ENCODE data around the gene SLC2A11.

Gene SLC2A11, protein sequence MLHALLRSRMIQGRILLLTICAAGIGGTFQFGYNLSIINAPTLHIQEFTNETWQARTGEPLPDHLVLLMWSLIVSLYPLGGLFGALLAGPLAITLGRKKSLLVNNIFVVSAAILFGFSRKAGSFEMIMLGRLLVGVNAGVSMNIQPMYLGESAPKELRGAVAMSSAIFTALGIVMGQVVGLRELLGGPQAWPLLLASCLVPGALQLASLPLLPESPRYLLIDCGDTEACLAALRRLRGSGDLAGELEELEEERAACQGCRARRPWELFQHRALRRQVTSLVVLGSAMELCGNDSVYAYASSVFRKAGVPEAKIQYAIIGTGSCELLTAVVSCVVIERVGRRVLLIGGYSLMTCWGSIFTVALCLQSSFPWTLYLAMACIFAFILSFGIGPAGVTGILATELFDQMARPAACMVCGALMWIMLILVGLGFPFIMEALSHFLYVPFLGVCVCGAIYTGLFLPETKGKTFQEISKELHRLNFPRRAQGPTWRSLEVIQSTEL

DNA sequence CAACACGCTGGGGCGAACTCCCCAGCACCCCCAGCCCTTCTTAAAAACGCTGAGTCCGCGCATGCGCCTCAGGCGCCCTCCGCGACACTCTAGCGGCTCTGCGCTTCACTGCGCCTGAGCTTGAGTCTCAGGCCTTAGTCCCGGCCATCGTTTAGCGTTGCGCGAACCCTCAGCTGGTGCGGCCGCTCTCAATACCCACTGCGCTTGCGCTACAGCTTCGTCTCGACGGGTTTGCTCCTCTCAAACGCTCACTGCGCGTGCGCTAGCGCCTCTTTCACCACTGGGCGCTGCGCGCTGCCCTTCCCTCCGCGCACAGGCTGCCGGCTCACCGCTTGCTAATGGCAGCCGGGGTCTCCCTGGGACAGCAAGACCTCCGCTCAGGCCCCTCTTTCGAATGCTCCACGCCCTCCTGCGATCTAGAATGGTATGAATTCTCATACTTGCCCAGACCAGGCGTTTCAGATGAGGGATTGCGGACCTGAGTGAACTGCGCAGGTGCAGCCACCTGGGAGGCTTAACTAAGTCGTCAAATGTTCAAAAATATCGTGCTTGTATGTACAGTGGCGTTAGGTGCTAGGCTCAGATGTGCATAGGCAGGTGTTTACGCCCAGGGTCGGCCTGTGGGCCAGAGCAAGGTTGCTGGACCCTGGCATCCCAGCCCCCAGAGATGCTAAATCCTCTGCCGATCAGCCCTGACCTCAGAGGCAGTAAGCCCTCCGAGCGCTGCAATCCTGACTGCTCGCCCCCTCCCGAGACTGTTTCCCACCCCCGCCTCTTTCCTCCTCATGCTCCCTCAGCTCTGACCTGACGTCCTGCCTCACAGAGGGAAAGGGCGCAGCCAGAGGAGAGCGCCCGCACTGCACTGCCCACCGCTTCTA, at the start of gene SLC2A11:
Gene SLC2A11, plus strand, starts transcription at position 270 of the 878 bp plus-strand sequence. Its CDS starts 125 bp downstream, at position 395.
- peak; percentile 93 to 94 for DNase-seq (ENCODE audit: low read depth in 2 of 2)

DNA sequence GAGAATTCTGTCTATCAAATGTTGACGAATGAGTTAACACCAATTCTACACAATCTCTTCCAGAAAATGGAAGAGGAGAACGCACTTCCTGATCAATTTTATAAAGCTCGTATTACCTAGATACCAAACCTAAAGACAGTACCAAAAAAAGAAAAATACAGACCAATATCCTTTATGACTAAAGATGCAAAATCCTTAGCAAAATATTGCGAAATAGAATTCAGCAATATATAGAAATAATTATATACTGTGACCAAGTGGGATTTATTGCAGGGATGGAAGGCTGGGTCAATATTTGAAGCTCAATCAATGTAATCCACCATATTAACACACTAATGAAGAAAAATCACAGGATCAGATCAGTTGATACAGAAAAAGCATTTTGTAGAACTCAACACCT, 45.3 kb upstream of the SLC2A11 start:
- no peak for DNase-seq (ENCODE audit: low read depth in 2 of 2)

DNA sequence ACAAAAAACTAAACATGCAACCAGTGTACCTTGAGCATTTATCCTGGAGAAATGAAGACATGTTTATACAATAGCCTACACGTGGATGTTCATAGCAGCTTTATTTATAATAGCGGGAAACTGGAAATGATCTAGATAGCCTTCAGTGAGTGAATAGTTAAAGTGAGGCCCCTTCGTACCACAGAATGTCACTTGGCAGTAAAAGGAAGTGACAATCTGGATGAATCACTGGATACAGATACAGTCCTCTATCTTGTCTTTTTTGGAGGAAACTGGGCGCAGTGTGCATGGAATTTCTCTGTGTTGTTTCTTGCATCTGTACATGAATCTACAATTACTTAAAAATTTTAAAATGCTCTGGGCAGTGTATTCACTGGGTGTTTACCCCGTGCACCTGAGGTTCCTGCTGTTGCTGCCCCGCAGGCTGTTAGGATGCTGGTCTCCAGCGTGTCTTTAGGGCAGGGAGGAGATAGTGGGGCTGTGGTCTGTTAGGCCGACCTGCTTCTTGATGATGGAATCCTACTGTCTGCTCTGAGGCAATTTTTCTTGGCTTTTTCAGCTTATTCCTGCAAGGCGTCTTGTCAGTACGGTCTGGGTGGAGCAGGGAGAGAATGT, 42.0 kb upstream of the SLC2A11 start:
- DNase-seq (ENCODE audit: low read depth in 2 of 2), result no peak

DNA sequence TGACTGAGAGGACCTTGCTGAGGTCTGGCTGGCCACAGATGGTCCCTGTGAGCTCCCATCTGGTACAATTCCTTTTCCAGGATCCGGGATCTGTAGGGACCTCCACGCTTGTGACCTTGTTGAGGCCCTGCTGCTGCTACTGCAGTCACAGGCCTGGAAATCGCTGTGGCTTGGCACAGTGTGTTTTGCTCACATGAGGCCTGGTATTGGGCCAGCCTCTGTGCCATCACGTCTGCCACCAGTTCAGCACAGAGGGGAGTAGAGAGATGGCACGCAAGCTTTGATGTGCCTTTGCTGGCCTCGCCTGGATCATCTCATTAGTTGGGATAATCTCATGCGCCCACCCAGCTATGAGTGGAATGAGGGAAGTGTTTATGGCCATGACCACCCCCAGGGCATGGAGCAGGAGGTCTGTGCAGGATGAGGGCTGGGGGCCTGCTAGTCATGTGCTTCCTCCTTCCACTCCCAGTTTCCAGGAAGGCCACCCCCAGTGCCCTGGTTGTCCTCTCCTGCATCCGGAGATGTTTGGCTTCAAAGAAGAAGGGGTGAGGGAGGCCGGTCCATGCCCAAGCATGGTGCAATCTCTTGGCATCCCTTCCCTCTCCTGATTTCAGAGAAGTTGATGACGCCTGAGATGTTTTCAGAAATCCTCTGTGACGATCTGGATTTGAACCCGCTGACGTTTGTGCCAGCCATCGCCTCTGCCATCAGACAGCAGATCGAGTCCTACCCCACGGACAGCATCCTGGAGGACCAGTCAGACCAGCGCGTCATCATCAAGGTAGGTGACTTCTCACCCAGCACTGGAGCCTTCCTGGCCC, 41.3 kb upstream of the SLC2A11 start:
- DNase-seq (ENCODE audit: low read depth in 2 of 2), result no peak

DNA sequence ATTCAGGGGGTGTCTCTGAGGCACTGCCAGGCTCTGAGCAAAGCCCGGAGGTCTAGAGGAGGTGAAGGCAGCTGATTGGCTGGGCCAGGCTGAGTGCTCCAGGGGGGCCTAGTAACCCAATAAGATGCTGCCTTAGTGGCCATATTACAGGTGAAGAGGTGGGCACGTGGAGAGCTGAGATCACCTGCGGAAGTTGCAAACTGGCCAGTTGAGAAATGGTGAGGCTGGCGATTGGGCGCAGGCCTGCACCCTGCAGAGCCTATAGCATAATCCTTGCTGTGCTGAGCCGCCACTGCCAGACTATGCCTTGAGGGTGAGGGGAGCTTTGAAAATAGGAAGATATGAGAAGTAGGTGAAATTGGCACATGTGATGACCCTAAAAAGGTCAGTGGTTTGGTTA, 40.5 kb upstream of the SLC2A11 start:
- DNase-seq (ENCODE audit: low read depth in 2 of 2), result no peak

DNA sequence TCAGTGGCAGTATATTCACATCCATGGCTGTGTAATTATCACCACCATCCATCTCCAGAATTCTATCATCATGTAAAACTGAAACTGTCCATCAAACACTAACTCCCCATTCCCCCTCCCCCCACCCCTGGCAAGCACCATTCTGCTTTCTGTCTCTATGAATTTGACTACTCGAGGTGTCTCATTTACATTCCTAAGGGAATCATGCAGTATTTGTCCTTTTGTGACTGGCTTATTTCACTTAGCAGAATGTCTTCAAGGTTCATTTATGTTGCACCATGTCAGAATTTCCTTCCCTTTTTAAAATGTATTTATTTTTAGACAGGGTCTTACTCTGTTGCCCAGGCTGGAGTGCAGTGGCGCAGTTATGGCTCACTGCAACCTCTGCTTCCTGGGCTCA, 39.1 kb upstream of the SLC2A11 start:
- DNase-seq (ENCODE audit: low read depth in 2 of 2), result no peak

DNA sequence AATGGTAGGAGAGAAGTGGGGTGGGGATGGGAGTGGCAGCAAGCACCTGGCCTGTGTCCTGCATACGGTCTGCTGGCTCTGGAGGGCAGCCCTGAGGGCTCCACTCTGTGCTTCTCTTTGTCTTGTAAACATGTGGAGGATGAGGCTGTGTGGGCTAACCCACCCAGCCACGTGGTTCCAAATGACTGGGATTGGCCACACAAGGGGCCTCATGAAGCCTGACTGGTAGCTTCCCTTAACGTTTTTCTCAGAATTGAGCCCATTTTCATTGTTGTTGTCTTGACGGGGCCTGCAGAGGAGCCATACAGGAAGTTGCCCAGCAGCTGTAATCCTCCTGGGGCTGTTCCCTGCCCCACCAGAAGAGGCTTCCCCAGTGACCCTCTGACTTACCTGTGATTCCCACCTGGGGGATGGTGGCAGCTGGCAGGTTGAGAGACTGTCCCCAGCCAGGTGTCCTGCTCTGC, 36.9 kb upstream of the SLC2A11 start:
- no peak for DNase-seq (ENCODE audit: low read depth in 2 of 2)

DNA sequence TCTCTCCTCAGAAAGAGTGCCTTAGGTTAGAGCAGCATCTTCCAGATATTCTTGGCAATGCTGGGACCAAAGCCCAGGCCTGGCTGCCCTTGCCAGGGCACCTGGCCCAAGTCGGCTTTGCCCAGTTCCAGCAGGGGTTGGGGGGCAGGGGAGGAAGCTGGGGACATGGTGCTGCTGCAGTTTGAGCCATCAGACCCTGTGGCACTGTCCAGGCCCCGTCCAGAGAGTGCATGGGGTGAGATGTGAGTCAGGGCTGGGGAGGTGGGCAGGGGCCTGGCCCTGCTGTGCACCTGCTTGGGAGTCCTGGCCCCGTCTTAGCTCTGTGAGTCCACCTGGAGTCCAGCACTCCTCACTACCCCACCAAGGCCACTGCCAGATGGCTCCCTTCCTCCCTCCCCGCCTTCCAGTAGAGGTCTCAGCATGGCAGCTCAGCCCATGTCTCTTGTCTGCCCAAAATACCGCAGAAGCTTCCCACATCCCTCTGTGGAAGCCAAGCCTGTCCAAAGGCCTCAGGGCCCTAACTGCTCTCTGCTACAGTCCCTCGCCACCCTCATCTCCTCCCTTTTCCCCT, 35.5 kb upstream of the SLC2A11 start:
- no peak for DNase-seq (ENCODE audit: low read depth in 2 of 2)

DNA sequence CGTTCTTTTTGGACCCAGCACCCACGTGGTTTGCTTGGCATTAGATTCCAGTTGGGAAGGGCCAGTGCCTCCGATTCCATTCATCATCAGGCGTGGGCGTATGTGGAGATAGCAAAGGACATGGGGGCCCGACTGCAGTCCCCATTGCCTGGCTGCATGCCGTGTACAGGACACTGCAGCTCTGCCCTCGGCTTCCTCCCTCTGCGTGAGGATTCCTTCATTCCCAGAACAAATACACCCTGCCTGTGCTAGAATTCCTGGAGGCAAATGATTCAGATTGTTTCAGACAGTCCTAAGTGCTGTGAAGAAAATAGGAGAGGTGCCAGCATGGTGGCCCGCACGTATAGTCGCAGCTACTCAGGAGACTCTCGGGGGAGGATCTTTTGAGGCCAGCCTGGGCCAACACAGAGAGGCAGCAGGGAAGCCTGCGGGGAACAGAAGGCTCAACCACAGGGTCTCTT, 34.3 kb upstream of the SLC2A11 start:
- DNase-seq (ENCODE audit: low read depth in 2 of 2), result no peak

DNA sequence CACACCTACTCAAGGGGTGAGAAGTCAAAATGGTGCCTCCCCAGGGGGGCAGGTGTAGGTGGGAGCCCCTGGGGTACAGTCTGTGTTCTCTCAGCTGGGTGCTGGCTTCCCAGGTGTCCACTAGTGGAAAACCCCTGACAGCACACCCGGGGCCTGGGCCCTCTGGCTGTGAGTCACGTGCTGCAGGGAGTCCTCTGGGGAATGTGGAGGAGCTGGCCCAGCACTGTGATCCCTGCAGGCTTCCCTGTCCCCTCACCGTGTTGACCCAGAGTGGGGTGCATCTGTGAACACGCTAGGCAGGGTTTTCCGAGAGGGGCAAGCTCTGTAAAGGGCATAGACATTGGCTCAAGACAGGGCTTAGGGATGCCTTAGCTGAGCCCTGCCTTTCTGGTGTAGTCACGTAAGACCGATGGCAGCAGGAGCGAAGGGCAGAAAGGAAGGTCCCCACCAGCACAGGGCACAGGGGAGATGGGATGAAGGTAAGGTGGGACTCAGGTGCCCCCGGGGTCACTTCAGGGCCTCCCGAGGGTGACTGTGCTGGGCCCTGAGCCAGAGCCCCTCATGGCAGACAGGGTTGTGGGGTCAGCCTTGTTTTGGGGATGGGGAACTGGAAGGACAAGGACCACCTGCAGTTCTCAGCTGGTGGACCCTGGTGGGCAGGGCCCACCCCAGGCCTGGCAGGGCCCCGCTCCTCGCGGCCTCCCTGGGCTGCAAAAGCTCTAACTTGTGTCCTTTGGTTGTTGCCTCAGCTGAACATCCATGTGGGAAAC, 33.0 kb upstream of the SLC2A11 start:
- DNase-seq (ENCODE audit: low read depth in 2 of 2), result no peak

DNA sequence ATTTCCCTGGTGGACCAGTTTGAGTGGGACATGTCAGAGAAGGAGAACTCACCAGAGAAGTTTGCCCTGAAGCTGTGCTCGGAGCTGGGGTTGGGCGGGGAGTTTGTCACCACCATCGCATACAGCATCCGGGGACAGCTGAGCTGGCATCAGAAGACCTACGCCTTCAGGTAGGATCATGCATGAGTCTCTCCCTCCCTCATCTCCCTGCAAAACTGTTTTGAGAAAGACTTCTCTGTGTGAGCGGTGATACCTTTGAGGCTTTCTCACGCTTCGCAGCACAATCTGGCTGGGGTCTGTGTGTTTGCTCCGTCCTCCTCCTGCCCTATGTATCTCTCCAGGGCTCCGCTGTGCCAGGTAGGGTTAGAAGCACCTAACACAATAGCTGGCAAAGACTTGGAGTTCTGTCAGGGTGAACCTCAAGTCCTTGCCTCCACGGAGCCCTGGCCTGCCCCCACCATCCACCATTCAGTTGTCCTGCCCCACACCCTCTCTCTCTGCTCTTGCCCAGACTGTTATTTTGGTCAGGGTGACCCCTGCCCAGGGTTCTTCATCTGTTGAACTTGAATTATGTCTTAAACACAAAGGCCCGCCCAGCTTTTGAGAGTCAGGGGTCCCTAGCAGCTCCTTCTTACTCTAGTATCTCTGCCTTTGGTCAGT, 32.3 kb upstream of the SLC2A11 start:
- DNase-seq (ENCODE audit: low read depth in 2 of 2), result no peak

DNA sequence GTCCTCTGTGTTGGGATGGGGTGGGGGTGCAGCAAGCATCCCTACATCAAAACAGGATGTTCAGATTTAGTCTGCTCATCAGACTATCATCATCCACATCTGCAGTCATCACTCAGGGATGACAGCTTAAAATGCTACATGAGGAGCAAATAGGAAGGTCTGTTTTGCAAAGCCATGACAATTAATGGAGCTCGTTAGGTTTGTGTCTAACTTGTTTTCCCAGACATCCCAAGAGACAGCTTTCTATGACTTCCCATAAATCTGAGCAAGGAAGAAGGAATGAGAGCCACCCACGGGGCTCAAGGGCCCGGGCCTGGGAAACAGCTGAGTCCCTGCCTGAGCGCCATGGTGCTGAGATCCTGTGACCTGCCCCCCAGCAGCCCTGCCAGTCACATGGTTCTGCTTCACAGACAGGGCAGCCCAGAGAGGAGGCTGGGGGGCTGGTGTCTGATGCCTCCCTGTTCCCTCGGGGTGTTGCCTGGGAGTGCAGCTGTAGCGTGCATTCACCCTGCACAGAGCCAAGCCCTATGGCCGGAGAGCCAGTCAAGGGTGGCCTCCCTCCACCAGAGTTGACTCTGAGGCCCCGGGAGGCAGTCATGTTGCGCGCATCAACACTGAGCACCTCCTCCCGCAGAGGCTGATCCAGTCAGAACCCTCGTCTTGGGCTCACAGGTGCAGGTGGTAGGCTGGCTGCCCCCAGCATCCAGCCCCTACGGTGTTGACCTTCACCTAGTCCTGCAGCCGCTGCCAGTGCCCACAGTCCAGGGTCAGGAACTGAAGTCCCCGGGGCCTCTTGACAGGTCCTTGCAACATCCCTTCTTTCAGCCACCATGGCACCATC, 30.9 kb upstream of the SLC2A11 start:
- peak; percentile 77 to 80 for DNase-seq (ENCODE audit: low read depth in 2 of 2)

DNA sequence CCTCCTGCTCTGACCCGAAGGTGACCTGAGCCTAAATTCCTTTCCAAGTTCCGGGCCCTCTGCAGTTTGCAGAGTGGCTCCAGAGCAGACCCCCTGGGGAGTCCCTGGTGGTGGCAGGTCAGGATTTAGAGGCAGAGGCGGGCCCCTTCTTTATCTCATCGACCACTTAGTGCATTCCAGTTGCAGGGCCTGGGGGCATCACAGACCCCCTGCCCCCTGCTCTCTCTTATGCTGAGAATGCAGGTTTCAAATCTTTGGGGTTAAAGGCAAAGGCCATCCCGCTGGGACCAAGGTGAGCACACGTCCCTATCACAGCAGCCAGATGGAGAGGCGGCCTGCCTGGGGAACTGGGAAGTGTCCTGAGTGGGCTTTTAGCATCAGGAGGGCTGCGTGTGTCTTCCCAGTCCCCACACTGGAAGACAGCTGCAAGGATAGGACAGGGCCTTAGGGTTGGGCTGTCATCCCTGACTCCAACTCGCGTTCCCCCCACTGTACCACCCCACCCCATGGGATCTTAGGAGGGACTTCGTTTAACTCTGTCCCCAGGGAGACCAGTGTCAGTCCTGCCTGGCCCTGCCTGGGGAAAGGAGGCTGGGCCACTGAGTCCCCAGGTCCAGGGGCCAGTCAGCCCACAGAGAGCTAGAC, 30.2 kb upstream of the SLC2A11 start:
- no peak for DNase-seq (ENCODE audit: low read depth in 2 of 2)

DNA sequence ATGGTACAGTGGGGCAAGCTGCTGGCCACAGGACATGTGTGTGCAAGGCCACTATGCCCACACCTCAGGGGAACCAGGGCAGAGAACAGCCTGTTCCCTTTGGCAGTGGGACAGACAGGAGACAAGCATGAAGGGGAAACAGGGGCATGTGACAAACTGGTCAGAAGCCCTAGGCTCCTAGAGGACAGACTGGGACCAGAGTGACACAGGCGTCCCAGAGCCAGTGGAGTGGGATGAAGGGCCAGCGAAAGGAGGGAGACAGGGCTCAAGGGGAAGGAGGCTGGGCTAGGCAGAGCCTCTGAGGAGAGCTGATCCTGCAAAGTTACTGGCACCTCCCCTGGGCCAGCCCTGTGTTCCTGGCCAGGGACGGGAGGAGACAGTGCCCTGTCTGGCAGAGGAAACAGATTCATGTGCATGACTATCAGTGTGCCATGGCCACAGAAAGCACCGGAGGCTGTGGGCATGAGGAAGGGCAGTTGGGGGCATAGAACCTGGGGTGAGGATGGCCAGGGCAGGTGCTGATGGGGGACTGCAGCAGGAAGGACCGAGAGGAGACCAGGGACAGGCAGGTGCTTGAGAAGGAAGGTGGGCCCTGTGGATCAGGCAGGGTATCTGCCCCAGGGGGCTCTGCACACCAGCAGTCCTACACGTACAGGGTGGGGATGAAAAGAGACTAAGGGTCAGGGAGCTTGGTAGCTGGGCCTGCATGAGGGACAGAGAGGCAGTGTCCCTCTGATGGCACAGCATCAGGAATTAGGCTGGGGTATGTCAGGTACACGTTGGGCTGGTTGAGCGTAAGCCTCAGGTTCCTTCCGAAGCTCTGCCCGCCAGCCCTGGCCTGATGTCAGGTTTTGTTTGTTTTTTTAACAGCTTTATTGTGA, 28.6 kb upstream of the SLC2A11 start:
- no peak for DNase-seq (ENCODE audit: low read depth in 2 of 2)

DNA sequence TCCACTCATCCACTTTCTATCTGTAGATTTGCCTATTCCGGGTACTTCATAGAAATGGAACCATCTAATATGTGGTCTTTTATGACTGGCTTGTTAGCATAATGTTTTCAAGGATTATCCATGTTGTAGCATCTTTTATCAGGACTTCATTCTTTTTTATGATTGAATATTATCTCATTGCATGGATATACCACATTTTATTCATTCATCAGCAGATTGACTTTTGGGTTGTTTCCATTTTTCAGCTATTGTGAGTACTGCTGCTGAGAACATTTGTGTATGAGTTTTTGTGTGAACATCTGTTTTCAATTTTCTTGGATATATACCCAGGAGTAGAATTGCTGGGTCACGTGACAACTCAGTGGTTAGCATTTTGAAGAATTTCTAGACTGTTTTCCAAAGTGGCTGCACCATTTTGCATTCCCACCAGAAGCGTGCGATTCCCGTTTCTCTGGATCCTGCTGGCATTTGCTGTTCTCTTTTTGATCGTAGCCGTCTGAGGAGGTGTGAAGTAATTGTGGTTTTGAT, 27.8 kb upstream of the SLC2A11 start:
- DNase-seq (ENCODE audit: low read depth in 2 of 2), result peak; percentile 91 to 92

DNA sequence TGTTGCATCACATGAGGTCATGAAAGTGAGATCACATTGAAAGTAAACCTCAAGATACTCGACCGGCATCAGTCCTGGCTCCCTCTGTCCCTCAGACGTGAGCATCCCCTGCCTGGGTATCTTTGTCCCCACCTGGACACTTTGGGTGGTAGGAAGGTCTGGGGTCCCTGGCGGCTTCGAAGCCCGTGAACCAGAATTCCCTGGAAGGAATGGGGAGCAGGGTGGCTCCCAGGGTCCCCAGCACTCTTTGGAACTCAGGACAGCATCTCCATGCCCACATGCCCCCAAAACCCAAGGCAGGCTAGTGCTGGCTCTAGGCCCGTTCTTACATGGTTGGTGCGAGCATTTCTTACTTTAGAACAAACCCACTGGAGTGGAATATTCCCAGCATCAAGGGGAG, 26.4 kb upstream of the SLC2A11 start:
- no peak for DNase-seq (ENCODE audit: low read depth in 2 of 2)

DNA sequence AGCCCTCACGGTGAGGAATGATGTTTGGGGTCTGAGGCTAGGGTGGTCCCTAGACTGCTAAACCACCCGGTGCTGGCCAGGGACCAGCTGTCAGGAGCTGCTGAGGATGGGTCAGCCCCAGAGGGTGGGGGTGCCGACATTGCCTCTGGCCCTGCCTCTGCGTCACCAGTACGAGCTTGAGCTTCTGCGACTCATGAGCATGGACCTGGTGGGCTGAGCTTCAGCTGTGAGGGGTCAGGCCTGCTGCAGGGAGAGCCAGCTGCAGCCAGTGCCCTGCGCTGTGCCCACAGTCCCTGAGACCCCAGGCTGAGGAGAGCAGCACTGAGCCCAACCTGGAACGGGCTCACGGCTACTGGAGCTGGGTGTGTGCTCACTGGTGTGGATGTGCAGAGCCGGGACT, 25.9 kb upstream of the SLC2A11 start:
- no peak for DNase-seq (ENCODE audit: low read depth in 2 of 2)
